WTC11 (cell line): ENCODE data around the gene KLK6.

Experiments used
- CBFB ChIP-seq: sonication (generic); formaldehyde crosslinking; IDR thresholded peaks from 2 replicates; pipeline ENCODE4 v1.8.1; 2022; ENCODE audit warnings: mild to moderate bottlenecking, low read depth, missing genetic modification reagents
- E2F1 ChIP-seq: sonication (generic); formaldehyde crosslinking; IDR thresholded peaks from 2 replicates; pipeline ENCODE4 v1.8.0; 2022; ENCODE audit warnings: mild to moderate bottlenecking, missing genetic modification reagents
- MYBL2 ChIP-seq: sonication (generic); formaldehyde crosslinking; IDR thresholded peaks from 2 replicates; pipeline ENCODE4 v1.8.1; 2023; ENCODE audit warnings: mild to moderate bottlenecking, moderate library complexity, missing genetic modification reagents
- SOX15 ChIP-seq: fragments of 250-450 bp; sonication (Bioruptor Pico); IDR thresholded peaks from 2 replicates; pipeline ENCODE4 v1.9.0; 2021; ENCODE audit warnings: mild to moderate bottlenecking
- TF ChIP-seq, protein P1 (sequence below): sonication (generic); formaldehyde crosslinking; IDR thresholded peaks from 2 replicates; pipeline ENCODE4 v1.8.0; 2022; ENCODE audit warnings: mild to moderate bottlenecking, missing genetic modification reagents
- TF ChIP-seq, protein P2 (sequence below): fragments of 200-600 bp; IDR thresholded peaks from 2 replicates; pipeline ENCODE4 v1.8.0; 2022; ENCODE audit warnings: antibody characterized with exemption

GRCh38 chr19:51005248-51005647, 35.9 kb upstream of the KLK6 start:
- no peak for TF ChIP-seq E2F1 (CRISPR knock-in tag)
- TF ChIP-seq MYBL2 (CRISPR knock-in tag) = no peak
- TF ChIP-seq, protein P1, sequence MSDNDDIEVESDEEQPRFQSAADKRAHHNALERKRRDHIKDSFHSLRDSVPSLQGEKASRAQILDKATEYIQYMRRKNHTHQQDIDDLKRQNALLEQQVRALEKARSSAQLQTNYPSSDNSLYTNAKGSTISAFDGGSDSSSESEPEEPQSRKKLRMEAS (CRISPR knock-in tag) = no peak
- TF ChIP-seq, protein P2, sequence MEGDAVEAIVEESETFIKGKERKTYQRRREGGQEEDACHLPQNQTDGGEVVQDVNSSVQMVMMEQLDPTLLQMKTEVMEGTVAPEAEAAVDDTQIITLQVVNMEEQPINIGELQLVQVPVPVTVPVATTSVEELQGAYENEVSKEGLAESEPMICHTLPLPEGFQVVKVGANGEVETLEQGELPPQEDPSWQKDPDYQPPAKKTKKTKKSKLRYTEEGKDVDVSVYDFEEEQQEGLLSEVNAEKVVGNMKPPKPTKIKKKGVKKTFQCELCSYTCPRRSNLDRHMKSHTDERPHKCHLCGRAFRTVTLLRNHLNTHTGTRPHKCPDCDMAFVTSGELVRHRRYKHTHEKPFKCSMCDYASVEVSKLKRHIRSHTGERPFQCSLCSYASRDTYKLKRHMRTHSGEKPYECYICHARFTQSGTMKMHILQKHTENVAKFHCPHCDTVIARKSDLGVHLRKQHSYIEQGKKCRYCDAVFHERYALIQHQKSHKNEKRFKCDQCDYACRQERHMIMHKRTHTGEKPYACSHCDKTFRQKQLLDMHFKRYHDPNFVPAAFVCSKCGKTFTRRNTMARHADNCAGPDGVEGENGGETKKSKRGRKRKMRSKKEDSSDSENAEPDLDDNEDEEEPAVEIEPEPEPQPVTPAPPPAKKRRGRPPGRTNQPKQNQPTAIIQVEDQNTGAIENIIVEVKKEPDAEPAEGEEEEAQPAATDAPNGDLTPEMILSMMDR = no peak
- no peak for TF ChIP-seq CBFB (CRISPR knock-in tag)
- TF ChIP-seq SOX15 (CRISPR knock-in tag) = no peak
